C4-2B (cell line): Measurements from ENCODE around the gene KRTAP7-1.

ENCODE experiments used
- CTCF ChIP-seq: fragments of 450-650 bp; conservative IDR thresholded peaks from 2 replicates; pipeline ENCODE4 v1.5.1; 2017; ENCODE audit warnings: mild to moderate bottlenecking
- ZFX ChIP-seq: fragments of 450-650 bp; IDR thresholded peaks from 2 replicates; pipeline ENCODE4 v1.6.1; 2017

GRCh38 chr21:30813174-30813573, 16.4 kb downstream of the KRTAP7-1 start, which contains the start of gene KRTAP8-1:
- TF ChIP-seq CTCF, result no peak
- TF ChIP-seq ZFX, result no peak
